ENCODE measurements around the gene TNRC6B.

Gene TNRC6B

GRCh38 chr22:40312050-40312449, 134.3 kb downstream of the TNRC6B start:
- no peak for TF ChIP-seq CTCF (IDR thresholded peaks at IDR 0.05; ENCODE audit: low read depth, low read length)
- DNase-seq = no peak
- no peak overlapping the region for H3K4me3 ChIP-seq (ENCODE audit: low read depth, low read length)
- peaks cover 87% of the 10 kb centered on the region for H3K36me3 ChIP-seq
- H3K9me3 ChIP-seq = no peaks in the 10 kb centered on the region
- no peaks in the 10 kb centered on the region for H3K27me3 ChIP-seq
- H3K4me1 ChIP-seq = peaks cover 5% of the 10 kb centered on the region; the same call in 1 of the 2 replicates

GRCh38 chr22:40313007-40313406, 135.3 kb downstream of the TNRC6B start:
- Histone ChIP-seq H3K4me3 (ENCODE audit: low read depth, low read length) (no peak overlapping the region), H3K9me3 (no peaks in the 10 kb centered on the region), H3K4me1 (peaks cover 5% of the 10 kb centered on the region; the same call in 1 of the 2 replicates), H3K36me3 (peaks cover 90% of the 10 kb centered on the region), H3K27me3 (no peaks in the 10 kb centered on the region)
- no peak for DNase-seq
- TF ChIP-seq CTCF (IDR thresholded peaks at IDR 0.05; ENCODE audit: low read depth, low read length) = no peak

GRCh38 chr22:40314041-40314440, 136.3 kb downstream of the TNRC6B start:
- Histone ChIP-seq H3K27me3 (no peaks in the 10 kb centered on the region), H3K4me1 (peaks cover 2% of the 10 kb centered on the region; the same call in 1 of the 2 replicates), H3K9me3 (no peaks in the 10 kb centered on the region), H3K36me3 (peaks cover 83% of the 10 kb centered on the region), H3K4me3 (ENCODE audit: low read depth, low read length) (no peak overlapping the region)
- TF ChIP-seq CTCF (IDR thresholded peaks at IDR 0.05; ENCODE audit: low read depth, low read length) = no peak
- DNase-seq = no peak

- H3K4me1 ChIP-seq = no peaks in the 10 kb centered on the region
- DNase-seq = no peak
- no peaks in the 10 kb centered on the region for H3K9me3 ChIP-seq
- H3K36me3 ChIP-seq = peaks cover 54% of the 10 kb centered on the region
- H3K27me3 ChIP-seq = no peaks in the 10 kb centered on the region
- H3K4me3 ChIP-seq (ENCODE audit: low read depth, low read length) = no peak overlapping the region
- TF ChIP-seq CTCF (IDR thresholded peaks at IDR 0.05; ENCODE audit: low read depth, low read length) = no peak
Observed at GRCh38 chr22:40320687-40321086, 143.0 kb downstream of the TNRC6B start.

- no peaks in the 10 kb centered on the region for H3K4me1 ChIP-seq
- DNase-seq = no peak
- no peak overlapping the region for H3K4me3 ChIP-seq (ENCODE audit: low read depth, low read length)
- no peak for TF ChIP-seq CTCF (IDR thresholded peaks at IDR 0.05; ENCODE audit: low read depth, low read length)
- H3K27me3 ChIP-seq = no peaks in the 10 kb centered on the region
- H3K9me3 ChIP-seq = no peaks in the 10 kb centered on the region
- peaks cover 44% of the 10 kb centered on the region for H3K36me3 ChIP-seq
Observed at GRCh38 chr22:40322021-40322420, 144.3 kb downstream of the TNRC6B start.

- TF ChIP-seq CTCF (IDR thresholded peaks at IDR 0.05; ENCODE audit: low read depth, low read length) = no peak
- Histone ChIP-seq H3K27me3 (no peaks in the 10 kb centered on the region), H3K4me3 (ENCODE audit: low read depth, low read length) (no peak overlapping the region), H3K9me3 (no peaks in the 10 kb centered on the region), H3K36me3 (peaks cover 35% of the 10 kb centered on the region), H3K4me1 (no peaks in the 10 kb centered on the region)
- no peak for DNase-seq
Observed at GRCh38 chr22:40322818-40323447, 145.2 kb downstream of the TNRC6B start.

Data from BE2C (cell line).